Glutamatergic neuron (in vitro differentiated cells): ENCODE results near the gene SOWAHA. TPM values are rescaled to one million over a fixed set of nuclear protein-coding genes. Genes with fewer than 3 reads are reported as not detected.

Source experiments
- DNase-seq: peaks from one replicate; pipeline ENCODE4 v3.0.0; 2022
- H3K27ac Mint-ChIP-seq: one replicate; pipeline ENCODE4 v1.8.0; 2020; ENCODE audit warnings: mild to moderate bottlenecking, mixed read lengths, inconsistent platforms; ENCODE audit not compliant: unreplicated experiment
- H3K27me3 Mint-ChIP-seq: one replicate; pipeline ENCODE4 v1.8.0; 2020; ENCODE audit warnings: mild to moderate bottlenecking, moderate library complexity, mixed read lengths, inconsistent platforms; ENCODE audit not compliant: unreplicated experiment
- H3K36me3 Mint-ChIP-seq: one replicate; pipeline ENCODE4 v1.8.0; 2020; ENCODE audit warnings: mild to moderate bottlenecking, mixed read lengths, inconsistent platforms; ENCODE audit not compliant: unreplicated experiment
- H3K4me1 Mint-ChIP-seq: one replicate; pipeline ENCODE4 v1.8.0; 2020; ENCODE audit warnings: mild to moderate bottlenecking, low read depth, mixed read lengths, inconsistent platforms; ENCODE audit not compliant: unreplicated experiment
- H3K4me3 Mint-ChIP-seq: one replicate; pipeline ENCODE4 v1.8.0; 2020; ENCODE audit warnings: mild to moderate bottlenecking, mixed read lengths, inconsistent platforms; ENCODE audit not compliant: unreplicated experiment
- H3K9me3 Mint-ChIP-seq: one replicate; pipeline ENCODE4 v1.8.0; 2020; ENCODE audit warnings: mild to moderate bottlenecking, moderate library complexity, mixed read lengths, inconsistent platforms; ENCODE audit not compliant: unreplicated experiment
- CTCF ChIP-seq: fragments of 200-600 bp; sonication (generic); IDR thresholded peaks from one replicate; pipeline ENCODE4 v1.5.0; 2021; ENCODE audit not compliant: partially characterized antibody, unreplicated experiment
- total RNA-seq: library from RNA; stranded (reverse); fragmentation: NEBNext Ultra II Directional; extraction: Animal tissue kit (Norgen Biotek cat#: 25700); gene quantifications from one replicate; pipeline ENCODE4 v1.2.1, GENCODE V29; 2021; ENCODE audit not compliant: unreplicated experiment

SOWAHA gene
- total RNA-seq, 1 donor from 2014 or later, result 0.12 TPM

GRCh38 chr5:132807163-132807838 lies 5.8 kb upstream of the SOWAHA start:
- Mint-ChIP-seq H3K27ac (no peak overlapping the region), H3K9me3 (peaks cover 4% of the 10 kb centered on the region), H3K27me3 (peaks cover 10% of the 10 kb centered on the region), H3K4me1 (no peaks in the 10 kb centered on the region), H3K4me3 (no peak overlapping the region), H3K36me3 (peaks cover 3% of the 10 kb centered on the region)
- no peak for TF ChIP-seq CTCF
- DNase-seq, result peak; percentile 60

GRCh38 chr5:132808448-132808847 lies 4.7 kb upstream of the SOWAHA start:
- H3K9me3 Mint-ChIP-seq, result peaks cover 7% of the 10 kb centered on the region
- no peak overlapping the region for H3K4me3 Mint-ChIP-seq
- peaks cover 1% of the 10 kb centered on the region for H3K4me1 Mint-ChIP-seq
- H3K27me3 Mint-ChIP-seq, result peaks cover 11% of the 10 kb centered on the region
- DNase-seq, result no peak
- TF ChIP-seq CTCF, result no peak
- no peak overlapping the region for H3K27ac Mint-ChIP-seq
- peaks cover 10% of the 10 kb centered on the region for H3K36me3 Mint-ChIP-seq

- no peak for DNase-seq
- Mint-ChIP-seq H3K36me3 (peaks cover 10% of the 10 kb centered on the region), H3K27ac (no peak overlapping the region), H3K27me3 (peaks cover 11% of the 10 kb centered on the region), H3K4me1 (peaks cover 1% of the 10 kb centered on the region), H3K4me3 (no peak overlapping the region), H3K9me3 (peaks cover 7% of the 10 kb centered on the region)
- no peak for TF ChIP-seq CTCF
Observed at GRCh38 chr5:132808866-132809265, 4.2 kb upstream of the SOWAHA start.

- Mint-ChIP-seq H3K9me3 (peaks cover 8% of the 10 kb centered on the region), H3K27ac (no peak overlapping the region), H3K4me3 (no peak overlapping the region), H3K4me1 (peaks cover 4% of the 10 kb centered on the region), H3K27me3 (peaks cover 15% of the 10 kb centered on the region), H3K36me3 (peaks cover 10% of the 10 kb centered on the region)
- TF ChIP-seq CTCF, result no peak
- no peak for DNase-seq
Observed at GRCh38 chr5:132810605-132811004, 2.5 kb upstream of the SOWAHA start.

- H3K4me3 Mint-ChIP-seq, result peak overlapping the region; percentile 81
- H3K27ac Mint-ChIP-seq, result no peak overlapping the region
- peaks cover 10% of the 10 kb centered on the region for H3K36me3 Mint-ChIP-seq
- peaks cover 8% of the 10 kb centered on the region for H3K9me3 Mint-ChIP-seq
- H3K4me1 Mint-ChIP-seq, result peaks cover 4% of the 10 kb centered on the region
- peaks cover 15% of the 10 kb centered on the region for H3K27me3 Mint-ChIP-seq
- no peak for TF ChIP-seq CTCF
- DNase-seq, result no peak
Observed at GRCh38 chr5:132812123-132812765, 858 bp upstream of the SOWAHA start.
